ENCODE results near the gene PARD3B. TPM values are rescaled to one million over a fixed set of nuclear protein-coding genes. Genes with fewer than 3 reads are reported as not detected.

PARD3B gene
- total and polyA plus RNA-seq, 2 donors from 2014 or later, result 5.3 to 29.6 TPM

GRCh38 chr2:204529795-204530463 lies 15.3 kb upstream of the PARD3B start:
- no peaks in the 10 kb centered on the region for H3K9me3 ChIP-seq (ENCODE audit: control insufficient read depth in 2 of 3, insufficient read depth in 1 of 3, low read length in 3 of 3)
- no peaks in the 10 kb centered on the region for H3K4me1 ChIP-seq (ENCODE audit: control insufficient read depth in 2 of 3, insufficient read depth in 2 of 3, low read depth in 1 of 3, low read length in 3 of 3)
- no peaks in the 10 kb centered on the region for H3K36me3 ChIP-seq (ENCODE audit: control insufficient read depth in 2 of 3, insufficient read depth in 3 of 3, low read length in 3 of 3)
- intact Hi-C loops (cut with DNase I), result no loop called here
- no peak for TF ChIP-seq CTCF (IDR thresholded peaks at IDR 0.05; ENCODE audit: borderline replicate concordance, extremely low read depth, insufficient read depth)
- FAIRE-seq, result no peak
- no peak overlapping the region for H3K9ac ChIP-seq (ENCODE audit: low read length in 3 of 3)
- no peaks in the 10 kb centered on the region for H3K27me3 ChIP-seq (ENCODE audit: control insufficient read depth, insufficient read depth, low read length)
- no peak overlapping the region for H3K4me3 ChIP-seq (ENCODE audit: low read length in 3 of 3)
- no peak overlapping the region for H3K27ac ChIP-seq (ENCODE audit: low read depth in 2 of 2, low read length in 2 of 2)
- no peak for DNase-seq

- TF ChIP-seq CTCF (IDR thresholded peaks at IDR 0.05; ENCODE audit: borderline replicate concordance, extremely low read depth, insufficient read depth), result no peak
- no peaks in the 10 kb centered on the region for H3K27me3 ChIP-seq (ENCODE audit: control insufficient read depth, insufficient read depth, low read length)
- no peaks in the 10 kb centered on the region for H3K36me3 ChIP-seq (ENCODE audit: control insufficient read depth in 2 of 3, insufficient read depth in 3 of 3, low read length in 3 of 3)
- no peak overlapping the region for H3K4me3 ChIP-seq (ENCODE audit: low read length in 3 of 3)
- no peak overlapping the region for H3K27ac ChIP-seq (ENCODE audit: low read depth in 2 of 2, low read length in 2 of 2)
- H3K9ac ChIP-seq (ENCODE audit: low read length in 3 of 3), result no peak overlapping the region
- no peaks in the 10 kb centered on the region for H3K9me3 ChIP-seq (ENCODE audit: control insufficient read depth in 2 of 3, insufficient read depth in 1 of 3, low read length in 3 of 3)
- no peaks in the 10 kb centered on the region for H3K4me1 ChIP-seq (ENCODE audit: control insufficient read depth in 2 of 3, insufficient read depth in 2 of 3, low read depth in 1 of 3, low read length in 3 of 3)
- no peak for DNase-seq
- intact Hi-C loops (cut with DNase I), result no loop called here
- FAIRE-seq, result no peak
Observed at GRCh38 chr2:204530464-204530805, 14.8 kb upstream of the PARD3B start.

GRCh38 chr2:204533629-204534370 lies 11.5 kb upstream of the PARD3B start:
- Histone ChIP-seq H3K9ac (ENCODE audit: low read length in 3 of 3) (no peak overlapping the region), H3K36me3 (ENCODE audit: control insufficient read depth in 2 of 3, insufficient read depth in 3 of 3, low read length in 3 of 3) (no peaks in the 10 kb centered on the region), H3K4me1 (ENCODE audit: control insufficient read depth in 2 of 3, insufficient read depth in 2 of 3, low read depth in 1 of 3, low read length in 3 of 3) (no peaks in the 10 kb centered on the region), H3K4me3 (ENCODE audit: low read length in 3 of 3) (no peak overlapping the region), H3K27ac (ENCODE audit: low read depth in 2 of 2, low read length in 2 of 2) (no peak overlapping the region), H3K27me3 (ENCODE audit: control insufficient read depth, insufficient read depth, low read length) (no peaks in the 10 kb centered on the region), H3K9me3 (ENCODE audit: control insufficient read depth in 2 of 3, insufficient read depth in 1 of 3, low read length in 3 of 3) (no peaks in the 10 kb centered on the region)
- FAIRE-seq (no peak), DNase-seq (no peak)
- intact Hi-C loops (cut with DNase I), result no loop called here
- no peak for TF ChIP-seq CTCF (IDR thresholded peaks at IDR 0.05; ENCODE audit: borderline replicate concordance, extremely low read depth, insufficient read depth)
